Choroid plexus epithelial cell (primary cell): Measurements from ENCODE around the gene P2RX5.

Experiments used
- DNase-seq: peaks from one replicate; pipeline ENCODE4 v3.0.0-alpha.2; 2010; ENCODE audit warnings: low read depth
- H3K4me3 ChIP-seq: 2 replicates; pipeline ENCODE4 v1.5.1; 2011; ENCODE audit warnings: low read depth, mild to moderate bottlenecking, control low read depth, low read length, moderate library complexity
- TF ChIP-seq, protein P1 (sequence below): conservative IDR thresholded peaks from 2 replicates; pipeline ENCODE4 v1.5.1; 2011; ENCODE audit warnings: low read depth, mild to moderate bottlenecking, control low read depth, inconsistent platforms, low read length, moderate library complexity

Gene P2RX5

DNA sequence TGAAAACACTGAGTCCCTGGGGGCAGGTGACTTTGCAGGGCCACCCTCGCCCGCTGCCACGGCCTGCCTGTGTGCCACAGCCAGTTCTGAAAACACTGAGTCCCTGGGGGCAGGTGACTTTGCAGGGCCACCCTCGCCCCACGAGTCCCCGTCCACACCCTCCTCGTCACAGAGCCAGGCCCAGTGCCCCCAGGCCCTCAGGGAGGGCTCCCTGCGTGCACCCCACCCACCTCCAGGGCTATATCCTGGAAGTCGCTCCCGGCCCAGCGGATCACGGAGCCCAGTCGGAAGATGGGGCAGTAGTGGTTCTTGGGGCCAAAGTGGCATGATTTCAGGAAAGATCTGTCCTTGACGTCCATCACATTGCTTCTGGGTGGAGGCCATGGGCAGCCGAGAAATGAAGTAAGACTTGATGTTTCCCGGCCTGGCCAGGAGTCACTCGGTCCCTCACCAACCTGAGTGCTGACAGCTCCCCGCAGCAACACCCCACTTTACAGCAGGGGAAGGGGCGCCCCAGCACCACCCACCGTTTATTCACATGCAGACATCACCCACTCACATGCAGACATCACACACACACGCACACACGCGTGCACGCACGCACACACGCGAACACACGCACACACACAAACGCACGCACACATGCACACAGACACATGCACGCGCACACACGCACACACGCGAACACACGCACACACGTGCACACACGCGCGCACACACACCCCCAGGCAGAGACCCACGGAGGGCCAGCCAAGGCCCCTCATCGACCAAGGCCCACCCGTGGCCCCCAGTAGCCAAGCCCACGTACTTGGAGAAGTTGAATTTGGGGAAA is 6.5 kb downstream of the P2RX5 start:
- TF ChIP-seq, protein P1, sequence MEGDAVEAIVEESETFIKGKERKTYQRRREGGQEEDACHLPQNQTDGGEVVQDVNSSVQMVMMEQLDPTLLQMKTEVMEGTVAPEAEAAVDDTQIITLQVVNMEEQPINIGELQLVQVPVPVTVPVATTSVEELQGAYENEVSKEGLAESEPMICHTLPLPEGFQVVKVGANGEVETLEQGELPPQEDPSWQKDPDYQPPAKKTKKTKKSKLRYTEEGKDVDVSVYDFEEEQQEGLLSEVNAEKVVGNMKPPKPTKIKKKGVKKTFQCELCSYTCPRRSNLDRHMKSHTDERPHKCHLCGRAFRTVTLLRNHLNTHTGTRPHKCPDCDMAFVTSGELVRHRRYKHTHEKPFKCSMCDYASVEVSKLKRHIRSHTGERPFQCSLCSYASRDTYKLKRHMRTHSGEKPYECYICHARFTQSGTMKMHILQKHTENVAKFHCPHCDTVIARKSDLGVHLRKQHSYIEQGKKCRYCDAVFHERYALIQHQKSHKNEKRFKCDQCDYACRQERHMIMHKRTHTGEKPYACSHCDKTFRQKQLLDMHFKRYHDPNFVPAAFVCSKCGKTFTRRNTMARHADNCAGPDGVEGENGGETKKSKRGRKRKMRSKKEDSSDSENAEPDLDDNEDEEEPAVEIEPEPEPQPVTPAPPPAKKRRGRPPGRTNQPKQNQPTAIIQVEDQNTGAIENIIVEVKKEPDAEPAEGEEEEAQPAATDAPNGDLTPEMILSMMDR = no peak
- no peak for DNase-seq
- H3K4me3 ChIP-seq = no peak overlapping the region

DNA sequence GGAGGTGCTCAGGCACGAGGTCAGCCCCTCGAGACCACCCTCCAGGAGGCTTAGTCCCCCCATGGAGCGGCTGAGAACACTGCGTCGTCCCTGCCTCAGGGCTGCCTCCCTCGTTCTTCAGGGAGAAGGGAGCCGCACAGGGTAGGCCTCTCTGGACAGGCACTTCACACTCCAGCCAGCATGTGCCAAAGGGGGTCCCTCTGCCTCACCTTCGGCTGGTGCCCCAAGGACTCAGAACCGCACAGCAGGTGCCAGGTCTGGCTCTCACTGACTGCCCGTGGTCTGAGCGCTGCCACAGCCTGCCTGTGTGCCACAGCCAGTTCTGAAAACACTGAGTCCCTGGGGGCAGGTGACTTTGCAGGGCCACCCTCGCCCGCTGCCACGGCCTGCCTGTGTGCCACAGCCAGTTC is 7.1 kb downstream of the P2RX5 start:
- H3K4me3 ChIP-seq = no peak overlapping the region
- DNase-seq = no peak
- TF ChIP-seq, protein P1 = no peak

DNA sequence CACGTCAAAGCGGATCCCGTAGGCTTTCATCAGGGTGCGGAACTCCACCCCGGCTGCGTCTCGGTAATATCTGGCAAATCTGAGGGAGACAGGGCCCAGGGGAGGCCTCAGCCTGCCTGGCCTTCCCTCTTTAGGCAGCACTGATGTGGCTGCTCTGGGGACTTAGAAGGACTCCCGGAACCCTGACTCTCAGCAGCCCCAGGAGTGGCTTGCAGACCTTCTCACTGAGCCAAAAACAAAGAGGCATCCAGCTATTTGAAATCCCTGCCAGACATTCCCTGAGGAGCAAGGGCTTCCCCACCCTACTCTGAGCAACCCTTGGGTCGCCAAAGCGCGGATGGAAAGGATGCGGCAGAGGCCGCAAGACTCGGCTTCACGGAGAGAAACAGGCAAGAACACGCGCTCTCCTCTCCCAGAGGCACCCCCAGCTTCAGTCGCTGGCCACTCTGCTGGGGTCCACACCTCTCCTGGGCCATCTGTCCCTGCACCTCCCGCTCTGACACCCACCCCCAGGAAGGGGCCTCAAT is 7.9 kb downstream of the P2RX5 start:
- DNase-seq = no peak
- H3K4me3 ChIP-seq = no peak overlapping the region
- TF ChIP-seq, protein P1 = no peak

DNA sequence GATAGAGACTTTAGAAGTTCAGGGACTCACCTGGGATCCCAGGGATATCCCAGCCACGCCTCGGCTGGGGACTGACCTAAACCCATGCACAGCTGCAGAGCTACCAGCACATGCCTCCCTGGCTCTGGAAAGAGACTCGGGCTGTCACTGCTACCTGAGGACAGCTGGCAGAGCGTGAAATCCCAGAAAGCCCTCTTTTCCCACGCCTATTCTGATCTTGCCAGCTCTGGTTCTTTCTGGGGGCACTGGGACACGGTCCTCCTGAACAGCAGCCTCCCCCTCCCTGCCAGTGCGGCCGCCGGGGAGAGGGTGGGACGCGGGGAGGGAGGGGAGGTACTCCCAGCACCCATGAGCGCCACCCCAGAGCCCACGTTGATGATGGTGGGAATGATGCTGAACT is 10.8 kb downstream of the P2RX5 start:
- DNase-seq = no peak
- TF ChIP-seq, protein P1 = no peak
- no peak overlapping the region for H3K4me3 ChIP-seq

DNA sequence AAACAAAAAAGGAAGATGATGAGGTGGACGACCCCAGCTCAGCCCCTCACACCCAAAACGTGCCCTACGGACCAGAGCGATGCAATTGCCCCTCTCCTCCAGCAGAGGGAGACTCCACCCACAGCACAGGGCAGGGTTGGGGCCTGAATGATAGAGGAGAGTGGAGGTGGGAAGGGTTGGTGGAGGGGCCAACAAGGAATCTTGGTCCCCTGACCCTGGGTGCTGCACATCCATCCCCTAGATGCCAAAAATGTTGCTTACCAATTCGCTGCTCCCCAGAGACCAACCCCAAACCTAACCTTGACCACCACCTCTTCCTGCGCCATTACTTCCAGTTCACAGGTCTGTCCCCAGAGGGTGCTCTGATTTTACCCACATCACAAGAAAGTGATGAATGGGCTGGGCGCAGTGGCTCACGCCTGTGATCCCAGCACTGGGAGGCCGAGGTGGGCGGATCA is 12.9 kb downstream of the P2RX5 start:
- H3K4me3 ChIP-seq = no peak overlapping the region
- DNase-seq = no peak
- TF ChIP-seq, protein P1 = peak; percentile 96

DNA sequence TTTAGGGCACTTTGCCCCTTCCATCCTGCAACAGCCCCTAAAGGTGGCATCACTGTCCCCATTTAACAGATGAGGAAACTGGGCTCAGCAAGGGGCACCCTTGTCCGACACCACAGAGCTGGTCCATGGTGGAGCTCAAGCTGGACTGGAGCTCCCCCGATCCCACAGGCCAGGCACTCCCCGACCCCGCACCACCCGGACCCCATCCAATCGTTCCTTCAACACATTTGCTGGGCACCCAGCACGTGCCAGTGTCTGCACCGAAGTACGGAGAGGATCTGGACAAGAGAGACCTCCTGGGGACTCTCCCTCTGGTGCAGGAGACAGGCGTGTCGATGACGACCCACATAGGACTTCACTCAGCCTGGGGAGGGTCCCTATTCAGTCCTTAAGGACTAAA is 13.9 kb downstream of the P2RX5 start:
- TF ChIP-seq, protein P1 = no peak
- no peak for DNase-seq
- no peak overlapping the region for H3K4me3 ChIP-seq

DNA sequence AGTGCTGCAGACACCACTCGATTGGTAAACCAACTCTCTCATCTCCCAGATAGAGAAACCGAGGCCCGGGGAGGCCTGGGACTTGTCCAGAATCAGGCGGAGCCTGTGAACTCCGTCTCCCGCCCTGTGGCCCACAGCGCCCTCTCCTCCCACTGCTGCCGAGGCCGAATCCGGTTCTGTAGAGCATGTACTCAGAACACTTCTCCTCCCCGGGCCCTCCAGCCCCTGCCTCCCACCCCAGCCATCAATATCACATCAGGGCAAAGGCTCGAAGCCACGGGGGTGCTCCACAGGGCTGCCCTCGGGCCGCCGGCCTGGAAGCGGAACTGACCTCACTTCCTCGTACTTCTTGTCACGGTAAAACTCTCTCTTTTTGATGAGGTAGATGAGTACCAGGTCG is 14.4 kb downstream of the P2RX5 start:
- no peak overlapping the region for H3K4me3 ChIP-seq
- TF ChIP-seq, protein P1 = no peak
- no peak for DNase-seq
